ENCODE results near the gene ACYP2. TPM values are rescaled to one million over a fixed set of nuclear protein-coding genes. Genes with fewer than 3 reads are reported as not detected.

ACYP2 gene
- total RNA-seq, 4 donors from 2014 or later: 15.4 to 28.7 (median 22.7) TPM

DNA sequence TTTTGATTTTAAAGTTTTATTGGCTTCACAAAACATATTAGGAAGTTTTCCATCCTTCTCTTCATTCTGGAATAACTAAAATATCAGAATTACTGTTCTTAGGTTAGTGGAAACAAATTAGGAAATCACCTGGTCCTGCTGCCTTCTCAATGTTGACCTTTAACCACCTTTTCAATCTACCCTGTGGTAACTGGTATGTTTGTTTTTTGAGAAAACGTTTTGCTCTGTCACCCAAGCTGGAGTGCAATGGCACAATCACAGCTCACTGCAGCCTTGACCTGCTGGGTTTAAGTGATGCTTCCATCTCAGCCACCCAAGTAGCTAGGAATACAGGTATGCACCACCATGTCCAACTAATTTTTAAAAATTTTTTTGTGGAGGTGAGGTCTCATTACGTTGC lies 28.4 kb downstream of the ACYP2 start:
- Histone ChIP-seq H3K27me3 (no peaks in the 10 kb centered on the region), H3K4me3 (no peak overlapping the region), H3K36me3 (peaks cover 0 to 7% (median 6%) of the 10 kb centered on the region in 4 donors), H3K4me1 (no peaks in the 10 kb centered on the region), H3K9me3 (no peaks in the 10 kb centered on the region), H3K27ac (replicated peaks in 1 of 4) (no peak overlapping the region)
- intact Hi-C loops (cut with DNase I): no loop called here
- 78% methylated on average over 2 of the region's 2 CpGs for WGBS
- no peak for DNase-seq (ENCODE audit: extremely low spot score)
- TF ChIP-seq EP300 (IDR thresholded peaks at IDR 0.05) (no peak), POLR2A (IDR thresholded peaks at IDR 0.05; ENCODE audit: low read depth) (no peak), POLR2AphosphoS5 (IDR thresholded peaks at IDR 0.05) (no peak)
- TF ChIP-seq, protein P1, sequence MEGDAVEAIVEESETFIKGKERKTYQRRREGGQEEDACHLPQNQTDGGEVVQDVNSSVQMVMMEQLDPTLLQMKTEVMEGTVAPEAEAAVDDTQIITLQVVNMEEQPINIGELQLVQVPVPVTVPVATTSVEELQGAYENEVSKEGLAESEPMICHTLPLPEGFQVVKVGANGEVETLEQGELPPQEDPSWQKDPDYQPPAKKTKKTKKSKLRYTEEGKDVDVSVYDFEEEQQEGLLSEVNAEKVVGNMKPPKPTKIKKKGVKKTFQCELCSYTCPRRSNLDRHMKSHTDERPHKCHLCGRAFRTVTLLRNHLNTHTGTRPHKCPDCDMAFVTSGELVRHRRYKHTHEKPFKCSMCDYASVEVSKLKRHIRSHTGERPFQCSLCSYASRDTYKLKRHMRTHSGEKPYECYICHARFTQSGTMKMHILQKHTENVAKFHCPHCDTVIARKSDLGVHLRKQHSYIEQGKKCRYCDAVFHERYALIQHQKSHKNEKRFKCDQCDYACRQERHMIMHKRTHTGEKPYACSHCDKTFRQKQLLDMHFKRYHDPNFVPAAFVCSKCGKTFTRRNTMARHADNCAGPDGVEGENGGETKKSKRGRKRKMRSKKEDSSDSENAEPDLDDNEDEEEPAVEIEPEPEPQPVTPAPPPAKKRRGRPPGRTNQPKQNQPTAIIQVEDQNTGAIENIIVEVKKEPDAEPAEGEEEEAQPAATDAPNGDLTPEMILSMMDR (IDR thresholded peaks at IDR 0.05): no peak

DNA sequence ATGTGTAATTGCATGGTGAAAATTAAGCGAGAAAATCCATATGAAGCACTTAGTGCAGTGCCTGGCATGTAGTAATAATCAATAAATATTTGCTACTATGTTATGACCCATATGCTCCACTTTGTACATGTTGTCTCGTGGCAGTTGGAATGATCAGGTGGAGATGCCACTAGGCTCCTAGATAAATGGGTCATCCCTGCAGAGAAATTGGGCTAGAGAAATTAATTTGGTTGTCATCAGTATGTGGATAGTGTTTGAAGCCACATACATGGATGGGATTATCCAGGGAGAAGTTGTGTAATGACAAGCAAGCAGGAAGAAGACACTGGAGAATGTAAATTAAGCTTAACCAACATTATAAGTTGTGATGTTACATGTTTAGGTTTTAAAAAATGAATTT lies 33.0 kb downstream of the ACYP2 start:
- Histone ChIP-seq H3K27ac (replicated peaks in 1 of 4) (no peak overlapping the region), H3K36me3 (no peaks in the 10 kb centered on the region), H3K9me3 (no peaks in the 10 kb centered on the region), H3K4me1 (no peaks in the 10 kb centered on the region), H3K27me3 (no peaks in the 10 kb centered on the region), H3K4me3 (no peak overlapping the region)
- intact Hi-C loops (cut with DNase I): no loop called here
- DNase-seq (ENCODE audit: extremely low spot score): no peak
- TF ChIP-seq POLR2A (IDR thresholded peaks at IDR 0.05; ENCODE audit: low read depth): no peak
- TF ChIP-seq, protein P1 (IDR thresholded peaks at IDR 0.05): no peak
- no peak for TF ChIP-seq EP300 (IDR thresholded peaks at IDR 0.05)
- no peak for TF ChIP-seq POLR2AphosphoS5 (IDR thresholded peaks at IDR 0.05)
- 91% methylated on average over 2 of the region's 2 CpGs for WGBS

- DNase-seq (ENCODE audit: extremely low spot score): no peak
Measured at GRCh38 chr2:54149638-54150441, 34.4 kb downstream of the ACYP2 start.

GRCh38 chr2:54158311-54158710 lies 42.9 kb downstream of the ACYP2 start:
- no peak overlapping the region for H3K27ac ChIP-seq (replicated peaks in 1 of 4)

More at GRCh38 chr2:54149638-54150441, 34.4 kb downstream of the ACYP2 start:
- H3K27me3 ChIP-seq: no peaks in the 10 kb centered on the region
- no peak overlapping the region for H3K27ac ChIP-seq (replicated peaks in 1 of 4)
- H3K4me3 ChIP-seq: no peak overlapping the region
- no peaks in the 10 kb centered on the region for H3K4me1 ChIP-seq
- no peaks in the 10 kb centered on the region for H3K36me3 ChIP-seq
- WGBS: 93% methylated on average over 3 of the region's 3 CpGs
- intact Hi-C loops (cut with DNase I): no loop called here
- TF ChIP-seq POLR2A (IDR thresholded peaks at IDR 0.05; ENCODE audit: low read depth): no peak
- TF ChIP-seq EP300 (IDR thresholded peaks at IDR 0.05): no peak
- TF ChIP-seq, protein P1 (IDR thresholded peaks at IDR 0.05): no peak
- TF ChIP-seq POLR2AphosphoS5 (IDR thresholded peaks at IDR 0.05): no peak
- no peaks in the 10 kb centered on the region for H3K9me3 ChIP-seq

More at GRCh38 chr2:54158311-54158710, 42.9 kb downstream of the ACYP2 start:
- Histone ChIP-seq H3K4me1 (peaks cover 0 to 15% (median 10%) of the 10 kb centered on the region in 4 donors), H3K9me3 (no peaks in the 10 kb centered on the region), H3K27me3 (no peaks in the 10 kb centered on the region), H3K4me3 (no peak overlapping the region), H3K36me3 (peaks cover 0 to 7% (median 0%) of the 10 kb centered on the region in 4 donors)
- TF ChIP-seq EP300 (IDR thresholded peaks at IDR 0.05) (no peak), POLR2A (IDR thresholded peaks at IDR 0.05; ENCODE audit: low read depth) (no peak), POLR2AphosphoS5 (IDR thresholded peaks at IDR 0.05) (no peak)
- TF ChIP-seq, protein P1 (IDR thresholded peaks at IDR 0.05): no peak
- 93% methylated on average over 6 of the region's 6 CpGs for WGBS
- DNase-seq (ENCODE audit: extremely low spot score): no peak
- intact Hi-C loops (cut with DNase I): no loop called here
